ENCODE results near the gene UAP1L1.

Gene UAP1L1

DNA sequence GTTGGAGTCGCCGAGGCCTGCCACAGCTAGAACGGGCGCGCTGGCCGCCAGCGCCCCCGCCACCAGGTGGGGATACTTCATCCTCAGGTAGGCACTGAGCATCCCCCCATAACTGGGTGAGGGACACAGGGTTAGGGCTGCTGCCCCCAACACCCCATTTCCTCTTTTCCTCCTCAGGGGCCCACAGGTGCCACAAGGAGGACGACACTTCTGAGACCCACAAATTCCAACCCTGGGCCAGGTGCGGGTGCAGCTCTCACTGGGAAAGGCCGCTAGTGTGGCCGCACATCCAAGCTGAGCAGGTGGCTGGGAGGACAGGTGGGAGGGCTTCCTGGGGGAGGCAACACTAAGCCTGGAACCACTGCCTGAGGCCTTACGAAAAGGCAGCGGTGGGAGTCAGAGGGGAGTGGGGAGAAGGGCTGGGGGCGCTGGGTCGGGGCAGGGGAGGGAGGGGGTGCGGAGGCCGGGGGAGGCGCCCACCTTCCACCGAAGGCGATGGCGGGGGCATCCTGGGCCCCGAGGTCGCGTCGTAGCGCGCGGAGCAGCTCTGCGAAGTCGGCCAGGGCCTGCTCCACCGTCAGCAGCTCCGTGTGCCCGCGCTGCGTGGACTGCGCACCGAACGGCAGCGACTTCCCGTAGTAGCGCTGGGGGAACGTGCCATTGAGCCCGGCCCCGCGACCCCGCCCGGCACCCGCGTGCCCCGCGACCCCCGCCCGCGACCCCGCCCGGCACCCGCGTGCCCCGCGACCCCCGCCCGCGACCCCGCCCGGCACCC, 36.3 kb downstream of the UAP1L1 start:
- peak overlapping the region; percentile 25 for H3K4me3 ChIP-seq (ENCODE audit: low read depth, low read length)
- no peak for DNase-seq (ENCODE audit: low read depth)
- TF ChIP-seq MYC (IDR thresholded peaks at IDR 0.05; ENCODE audit: low read depth, low read length) (no peak), POLR2A (IDR thresholded peaks at IDR 0.05; ENCODE audit: extremely low read depth, insufficient read length) (no peak)
- TF ChIP-seq, protein P1, sequence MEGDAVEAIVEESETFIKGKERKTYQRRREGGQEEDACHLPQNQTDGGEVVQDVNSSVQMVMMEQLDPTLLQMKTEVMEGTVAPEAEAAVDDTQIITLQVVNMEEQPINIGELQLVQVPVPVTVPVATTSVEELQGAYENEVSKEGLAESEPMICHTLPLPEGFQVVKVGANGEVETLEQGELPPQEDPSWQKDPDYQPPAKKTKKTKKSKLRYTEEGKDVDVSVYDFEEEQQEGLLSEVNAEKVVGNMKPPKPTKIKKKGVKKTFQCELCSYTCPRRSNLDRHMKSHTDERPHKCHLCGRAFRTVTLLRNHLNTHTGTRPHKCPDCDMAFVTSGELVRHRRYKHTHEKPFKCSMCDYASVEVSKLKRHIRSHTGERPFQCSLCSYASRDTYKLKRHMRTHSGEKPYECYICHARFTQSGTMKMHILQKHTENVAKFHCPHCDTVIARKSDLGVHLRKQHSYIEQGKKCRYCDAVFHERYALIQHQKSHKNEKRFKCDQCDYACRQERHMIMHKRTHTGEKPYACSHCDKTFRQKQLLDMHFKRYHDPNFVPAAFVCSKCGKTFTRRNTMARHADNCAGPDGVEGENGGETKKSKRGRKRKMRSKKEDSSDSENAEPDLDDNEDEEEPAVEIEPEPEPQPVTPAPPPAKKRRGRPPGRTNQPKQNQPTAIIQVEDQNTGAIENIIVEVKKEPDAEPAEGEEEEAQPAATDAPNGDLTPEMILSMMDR (IDR thresholded peaks at IDR 0.05; ENCODE audit: low read depth, low read length): no peak
- TF ChIP-seq, protein P2, sequence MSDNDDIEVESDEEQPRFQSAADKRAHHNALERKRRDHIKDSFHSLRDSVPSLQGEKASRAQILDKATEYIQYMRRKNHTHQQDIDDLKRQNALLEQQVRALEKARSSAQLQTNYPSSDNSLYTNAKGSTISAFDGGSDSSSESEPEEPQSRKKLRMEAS (IDR thresholded peaks at IDR 0.05; ENCODE audit: low read depth, low read length): no peak

DNA sequence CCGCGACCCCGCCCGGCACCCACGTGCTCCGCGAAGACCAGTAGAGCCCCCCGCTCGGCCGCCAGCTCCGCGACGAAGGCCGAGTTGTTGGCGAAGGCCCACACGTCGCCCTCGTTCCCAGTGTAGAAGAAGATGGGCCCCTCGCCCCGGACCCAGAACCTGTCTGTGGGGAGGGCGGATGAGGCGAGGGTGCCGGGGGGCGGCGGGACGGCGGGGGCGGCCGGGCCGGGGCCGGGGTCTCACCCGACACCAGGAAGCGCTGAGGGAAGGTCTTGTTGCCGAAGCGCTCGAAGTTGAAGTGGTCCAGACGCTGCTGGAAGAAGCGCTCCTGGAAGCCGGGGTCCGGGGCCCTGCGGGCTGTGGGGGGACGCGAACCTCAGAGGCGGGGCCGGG, 36.9 kb downstream of the UAP1L1 start:
- no peak for DNase-seq (ENCODE audit: low read depth)
- TF ChIP-seq MYC (IDR thresholded peaks at IDR 0.05; ENCODE audit: low read depth, low read length) (no peak), POLR2A (IDR thresholded peaks at IDR 0.05; ENCODE audit: extremely low read depth, insufficient read length) (no peak)
- TF ChIP-seq, protein P1 (IDR thresholded peaks at IDR 0.05; ENCODE audit: low read depth, low read length): no peak
- TF ChIP-seq, protein P2 (IDR thresholded peaks at IDR 0.05; ENCODE audit: low read depth, low read length): no peak
- H3K4me3 ChIP-seq (ENCODE audit: low read depth, low read length): peak overlapping the region; percentile 49

DNA sequence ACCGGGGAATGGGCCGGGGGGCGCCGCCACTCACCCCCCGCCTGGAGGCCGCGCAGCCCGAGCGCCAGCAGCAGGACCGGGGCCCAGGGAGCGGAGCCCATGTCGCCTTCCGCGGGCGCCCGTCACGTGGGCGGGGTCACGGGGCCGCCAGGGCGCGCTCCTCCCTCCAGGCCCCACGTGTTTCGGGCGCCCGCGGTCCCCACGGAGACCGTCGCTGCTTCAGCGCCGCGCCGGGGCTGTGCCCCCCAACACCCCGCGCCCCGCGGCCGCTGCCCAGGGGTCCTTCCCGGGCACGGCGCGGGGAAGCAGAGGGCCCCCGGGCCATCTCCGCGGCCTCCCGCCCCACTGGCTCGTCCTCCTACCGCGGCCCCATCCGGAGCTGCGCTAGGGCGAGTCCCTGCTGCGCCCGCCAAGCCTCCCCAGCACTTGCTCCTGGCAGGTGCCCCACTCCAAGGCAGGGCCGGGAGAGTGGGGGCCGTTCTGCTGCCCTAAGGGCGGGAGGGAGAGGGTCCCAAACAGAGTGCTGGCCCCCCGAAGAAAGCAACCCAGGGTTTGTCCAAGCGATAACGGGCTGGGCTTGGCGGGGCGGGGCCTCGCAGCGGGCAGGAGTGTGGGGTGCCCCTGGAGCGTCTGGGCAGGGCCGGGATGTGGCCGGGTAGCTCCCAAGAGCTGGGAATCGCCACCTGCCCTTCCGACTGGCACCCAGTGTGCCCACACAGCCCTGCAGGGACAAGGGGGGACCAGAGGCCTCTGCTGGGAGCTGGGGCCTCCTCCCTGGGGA, 37.5 kb downstream of the UAP1L1 start, which contains the start of gene DPP7:
Gene DPP7, minus strand, starts transcription at position 121 of the 781 bp plus-strand sequence. Its CDS starts 20 bp downstream, at position 101.
- DNase-seq (ENCODE audit: low read depth): peak; percentile 69
- TF ChIP-seq, protein P2 (IDR thresholded peaks at IDR 0.05; ENCODE audit: low read depth, low read length): peak; percentile 93
- TF ChIP-seq, protein P1 (IDR thresholded peaks at IDR 0.05; ENCODE audit: low read depth, low read length): no peak
- TF ChIP-seq MYC (IDR thresholded peaks at IDR 0.05; ENCODE audit: low read depth, low read length): peak; percentile 84
- TF ChIP-seq POLR2A (IDR thresholded peaks at IDR 0.05; ENCODE audit: extremely low read depth, insufficient read length): peak; percentile 26
- peak within 1 kb of the TSS; percentile 49 for H3K4me3 ChIP-seq (ENCODE audit: low read depth, low read length)

DNA sequence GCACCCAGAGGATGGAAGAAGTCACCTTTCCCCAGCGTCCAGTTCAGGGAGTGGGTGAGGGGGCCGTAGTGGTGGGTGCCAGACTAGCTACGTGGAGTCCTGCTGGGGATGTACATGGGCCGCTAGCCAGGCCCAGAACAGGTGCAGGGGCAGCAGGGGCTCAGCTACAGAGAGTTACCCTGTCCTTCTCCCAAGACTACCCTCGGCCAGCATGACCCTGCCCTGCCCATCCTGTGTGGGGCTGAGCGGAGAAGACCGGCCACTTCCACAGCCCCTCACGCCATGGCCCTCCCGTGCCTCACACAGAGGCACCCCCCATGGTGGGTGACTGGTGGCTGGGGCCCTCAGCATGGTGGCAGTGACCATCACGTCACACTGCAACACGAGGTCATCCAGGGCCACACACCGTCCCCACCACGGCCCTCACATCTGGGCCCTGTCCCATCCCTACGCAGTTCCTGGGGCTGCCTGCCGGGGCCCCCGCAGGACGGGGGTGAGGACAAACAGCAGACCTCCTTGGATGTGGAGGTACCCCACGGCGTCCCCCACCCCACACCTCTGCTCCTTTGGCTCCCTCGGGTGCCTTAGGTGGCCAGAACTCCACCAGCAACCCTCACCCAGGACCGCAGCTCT, 38.2 kb downstream of the UAP1L1 start:
- H3K4me3 ChIP-seq (ENCODE audit: low read depth, low read length): no peak overlapping the region
- no peak for DNase-seq (ENCODE audit: low read depth)
- TF ChIP-seq, protein P1 (IDR thresholded peaks at IDR 0.05; ENCODE audit: low read depth, low read length): no peak
- TF ChIP-seq POLR2A (IDR thresholded peaks at IDR 0.05; ENCODE audit: extremely low read depth, insufficient read length): no peak
- no peak for TF ChIP-seq MYC (IDR thresholded peaks at IDR 0.05; ENCODE audit: low read depth, low read length)
- TF ChIP-seq, protein P2 (IDR thresholded peaks at IDR 0.05; ENCODE audit: low read depth, low read length): no peak

DNA sequence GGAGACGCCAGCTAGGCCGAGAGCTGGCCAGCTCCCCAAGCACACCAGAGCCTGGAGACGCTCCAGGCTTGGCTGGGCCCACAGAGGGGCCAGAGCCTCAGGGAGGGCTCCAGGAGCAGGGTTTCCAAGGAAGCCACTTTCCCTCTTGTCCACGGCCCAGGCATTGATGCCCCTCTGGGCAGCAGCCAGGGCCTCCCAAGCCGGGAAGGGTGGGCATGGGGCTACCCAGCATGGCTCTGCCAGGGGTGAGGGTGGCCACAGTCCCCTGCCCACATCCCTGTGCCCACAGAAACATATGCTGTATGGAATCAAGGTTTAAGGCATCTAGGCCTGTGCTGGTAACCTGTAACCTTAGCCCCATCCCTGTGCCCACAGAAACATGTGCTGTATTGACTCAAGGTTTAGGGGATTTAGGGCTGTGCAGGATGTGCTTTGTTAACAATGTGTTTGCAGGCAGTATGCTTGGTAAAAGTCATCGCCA, 38.8 kb downstream of the UAP1L1 start:
- DNase-seq (ENCODE audit: low read depth): no peak
- TF ChIP-seq, protein P2 (IDR thresholded peaks at IDR 0.05; ENCODE audit: low read depth, low read length): no peak
- TF ChIP-seq POLR2A (IDR thresholded peaks at IDR 0.05; ENCODE audit: extremely low read depth, insufficient read length): no peak
- TF ChIP-seq, protein P1 (IDR thresholded peaks at IDR 0.05; ENCODE audit: low read depth, low read length): no peak
- no peak for TF ChIP-seq MYC (IDR thresholded peaks at IDR 0.05; ENCODE audit: low read depth, low read length)
- no peak overlapping the region for H3K4me3 ChIP-seq (ENCODE audit: low read depth, low read length)

Data from NB4 (cell line).